ENCODE measurements around the gene SLC47A1.

DNA sequence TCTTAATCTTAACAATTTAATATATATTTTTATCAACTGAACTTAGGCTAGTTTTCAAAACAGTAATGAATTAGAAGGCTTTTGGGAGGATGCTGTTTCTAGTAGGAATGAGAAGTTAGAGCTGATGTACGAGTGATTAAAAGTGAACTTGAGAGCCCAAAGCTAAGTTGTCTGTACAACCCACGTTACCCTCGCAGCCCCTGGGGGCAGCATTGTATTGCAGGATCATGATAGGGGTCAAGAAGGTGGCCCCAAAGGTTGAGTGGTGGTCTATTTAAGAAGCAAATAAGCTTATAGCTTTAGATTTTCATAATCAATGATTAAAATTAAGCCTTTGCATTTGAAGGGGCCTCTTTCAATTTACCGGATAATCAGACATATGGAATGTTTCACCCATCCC lies 81.2 kb downstream of the SLC47A1 start:
- TF ChIP-seq EZH2 (IDR thresholded peaks at IDR 0.05; ENCODE audit: insufficient read depth, poor library complexity, severe bottlenecking) (no peak), EZH2phosphoT487 (IDR thresholded peaks at IDR 0.05; ENCODE audit: insufficient read depth, low read depth) (no peak)

Data from GM23248 (cell line).